HEK293 (cell line): ENCODE data around the gene TPR.

ENCODE experiments used
- FEZF1 ChIP-seq: fragments of 450-650 bp; formaldehyde crosslinking; IDR thresholded peaks from 2 replicates; pipeline ENCODE4 v1.5.1; 2016; ENCODE audit warnings: missing biosample characterization, missing genetic modification characterization
- GLIS1 ChIP-seq: fragments of 450-650 bp; formaldehyde crosslinking; IDR thresholded peaks from 2 replicates; pipeline ENCODE4 v1.5.1; 2016; ENCODE audit warnings: missing biosample characterization, missing genetic modification characterization
- HIC1 ChIP-seq: fragments of 450-650 bp; formaldehyde crosslinking; IDR thresholded peaks from 2 replicates; pipeline ENCODE4 v1.5.1; 2016; ENCODE audit warnings: missing biosample characterization, missing genetic modification characterization
- HOXC10 ChIP-seq: sonication (generic); formaldehyde crosslinking; IDR thresholded peaks from 2 replicates; pipeline ENCODE4 v1.8.1; 2023; ENCODE audit warnings: mild to moderate bottlenecking, missing genetic modification reagents
- PRDM6 ChIP-seq: fragments of 450-650 bp; formaldehyde crosslinking; IDR thresholded peaks from 2 replicates; pipeline ENCODE4 v1.5.1; 2017; ENCODE audit warnings: missing biosample characterization, missing genetic modification characterization
- ZIC2 ChIP-seq: fragments of 450-650 bp; formaldehyde crosslinking; IDR thresholded peaks from 2 replicates; pipeline ENCODE4 v1.5.1; 2016; ENCODE audit warnings: missing biosample characterization, missing genetic modification characterization
- ZNF121 ChIP-seq: fragments of 450-650 bp; formaldehyde crosslinking; IDR thresholded peaks from 2 replicates; pipeline ENCODE4 v1.5.1; 2016; ENCODE audit warnings: missing biosample characterization, missing genetic modification characterization
- ZNF146 ChIP-seq: fragments of 450-650 bp; formaldehyde crosslinking; IDR thresholded peaks from 2 replicates; pipeline ENCODE4 v1.5.1; 2016; ENCODE audit warnings: missing biosample characterization, missing genetic modification characterization
- ZNF157 ChIP-seq: fragments of 450-650 bp; formaldehyde crosslinking; IDR thresholded peaks from 2 replicates; pipeline ENCODE4 v1.5.1; 2016; ENCODE audit warnings: missing biosample characterization, missing genetic modification characterization
- ZNF2 ChIP-seq: fragments of 450-650 bp; formaldehyde crosslinking; IDR thresholded peaks from 2 replicates; pipeline ENCODE4 v1.5.1; 2016; ENCODE audit warnings: missing biosample characterization, missing genetic modification characterization
- ZNF211 ChIP-seq: fragments of 450-650 bp; formaldehyde crosslinking; IDR thresholded peaks from 2 replicates; pipeline ENCODE4 v1.5.1; 2016; ENCODE audit warnings: low read depth, missing biosample characterization, missing genetic modification characterization
- ZNF223 ChIP-seq: fragments of 450-650 bp; formaldehyde crosslinking; IDR thresholded peaks from 2 replicates; pipeline ENCODE4 v1.5.1; 2016; ENCODE audit warnings: missing biosample characterization, missing genetic modification characterization
- ZNF23 ChIP-seq: fragments of 450-650 bp; formaldehyde crosslinking; IDR thresholded peaks from 2 replicates; pipeline ENCODE4 v1.5.1; 2016; ENCODE audit warnings: missing biosample characterization, missing genetic modification characterization, borderline replicate concordance
- ZNF26 ChIP-seq: fragments of 450-650 bp; formaldehyde crosslinking; IDR thresholded peaks from 2 replicates; pipeline ENCODE4 v1.5.1; 2016; ENCODE audit warnings: missing biosample characterization, missing genetic modification characterization
- ZNF37A ChIP-seq: fragments of 450-650 bp; IDR thresholded peaks from 2 replicates; pipeline ENCODE4 v1.5.1; 2018; ENCODE audit warnings: missing biosample characterization, missing genetic modification characterization
- ZNF48 ChIP-seq: fragments of 450-650 bp; formaldehyde crosslinking; IDR thresholded peaks from 2 replicates; pipeline ENCODE4 v1.5.1; 2016; ENCODE audit warnings: missing biosample characterization, missing genetic modification characterization
- ZNF530 ChIP-seq: fragments of 450-650 bp; formaldehyde crosslinking; IDR thresholded peaks from 2 replicates; pipeline ENCODE4 v1.5.1; 2016; ENCODE audit warnings: low read depth, missing biosample characterization, missing genetic modification characterization
- ZNF549 ChIP-seq: fragments of 450-650 bp; IDR thresholded peaks from 2 replicates; pipeline ENCODE4 v1.5.1; 2018; ENCODE audit warnings: missing biosample characterization, missing genetic modification characterization, mild to moderate bottlenecking, inconsistent platforms, moderate library complexity
- ZNF555 ChIP-seq: fragments of 450-650 bp; formaldehyde crosslinking; conservative IDR thresholded peaks from 2 replicates; pipeline ENCODE4 v1.5.1; 2017; ENCODE audit warnings: missing biosample characterization, mild to moderate bottlenecking, missing genetic modification characterization, inconsistent platforms
- ZNF560 ChIP-seq: fragments of 450-650 bp; formaldehyde crosslinking; IDR thresholded peaks from 2 replicates; pipeline ENCODE4 v1.5.1; 2017; ENCODE audit warnings: missing biosample characterization, missing genetic modification characterization, borderline replicate concordance
- ZNF596 ChIP-seq: fragments of 450-650 bp; IDR thresholded peaks from 2 replicates; pipeline ENCODE4 v1.5.0; 2018; ENCODE audit warnings: missing biosample characterization, mild to moderate bottlenecking, missing genetic modification characterization, moderate library complexity
- ZNF600 ChIP-seq: fragments of 450-650 bp; formaldehyde crosslinking; IDR thresholded peaks from 2 replicates; pipeline ENCODE4 v1.5.1; 2016; ENCODE audit warnings: missing biosample characterization, missing genetic modification characterization
- ZNF624 ChIP-seq: fragments of 450-650 bp; formaldehyde crosslinking; IDR thresholded peaks from 2 replicates; pipeline ENCODE4 v1.5.1; 2017; ENCODE audit warnings: missing biosample characterization, missing genetic modification characterization
- ZNF626 ChIP-seq: fragments of 450-650 bp; sonication (Bioruptor Pico); formaldehyde crosslinking; IDR thresholded peaks from 2 replicates; pipeline ENCODE4 v1.5.1; 2018; ENCODE audit warnings: missing biosample characterization, missing genetic modification characterization, inconsistent platforms
- ZNF639 ChIP-seq: fragments of 450-650 bp; formaldehyde crosslinking; IDR thresholded peaks from 2 replicates; pipeline ENCODE4 v1.5.1; 2016; ENCODE audit warnings: missing biosample characterization, missing genetic modification characterization
- ZNF704 ChIP-seq: fragments of 450-650 bp; formaldehyde crosslinking; IDR thresholded peaks from 2 replicates; pipeline ENCODE4 v1.5.1; 2016; ENCODE audit warnings: missing biosample characterization, missing genetic modification characterization
- ZNF76 ChIP-seq: fragments of 450-650 bp; formaldehyde crosslinking; IDR thresholded peaks from 2 replicates; pipeline ENCODE4; 2016; ENCODE audit warnings: low read depth, missing biosample characterization, missing genetic modification characterization, borderline replicate concordance
- ZNF776 ChIP-seq: fragments of 450-650 bp; formaldehyde crosslinking; IDR thresholded peaks from 2 replicates; pipeline ENCODE4 v1.5.0; 2017; ENCODE audit warnings: missing biosample characterization, missing genetic modification characterization, borderline replicate concordance
- ZNF777 ChIP-seq: fragments of 450-650 bp; formaldehyde crosslinking; IDR thresholded peaks from 2 replicates; pipeline ENCODE4 v1.5.1; 2017; ENCODE audit warnings: missing biosample characterization, missing genetic modification characterization, borderline replicate concordance
- ZNF792 ChIP-seq: fragments of 450-650 bp; formaldehyde crosslinking; IDR thresholded peaks from 2 replicates; pipeline ENCODE4 v1.5.1; 2016; ENCODE audit warnings: missing biosample characterization, missing genetic modification characterization
- ZSCAN5A ChIP-seq: fragments of 450-650 bp; formaldehyde crosslinking; IDR thresholded peaks from 2 replicates; pipeline ENCODE4 v1.5.1; 2016; ENCODE audit warnings: missing biosample characterization, missing genetic modification characterization
- ZXDB ChIP-seq: fragments of 450-650 bp; formaldehyde crosslinking; IDR thresholded peaks from 2 replicates; pipeline ENCODE4 v1.5.1; 2016; ENCODE audit warnings: missing biosample characterization, missing genetic modification characterization

The TPR gene

GRCh38 chr1:186375152-186375928 lies at the start of gene TPR, which contains the start of gene ODR4 (continued):
- TF ChIP-seq ZNF792 (tag by site-specific recombination) (no peak), FEZF1 (no peak), ZNF37A (tag by site-specific recombination) (no peak), ZIC2 (tag by site-specific recombination) (peak; percentile 81), ZNF560 (tag by site-specific recombination) (no peak), ZNF600 (tag by site-specific recombination) (no peak), ZNF48 (no peak), ZNF223 (tag by site-specific recombination) (no peak), ZNF76 (peak; percentile 90), ZNF776 (tag by site-specific recombination) (no peak), ZNF639 (peak; percentile 94), ZNF549 (tag by site-specific recombination) (no peak), ZNF157 (tag by site-specific recombination) (no peak), ZXDB (tag by site-specific recombination) (peak; percentile 95), ZNF624 (tag by site-specific recombination) (no peak), ZNF2 (peak; percentile 92), ZNF555 (tag by site-specific recombination) (no peak), ZNF626 (tag by site-specific recombination) (no peak), ZNF704 (tag by site-specific recombination) (no peak), ZSCAN5A (tag by site-specific recombination) (0 out of 2 replicates have a peak, but pooled peaks have one; percentile 45), ZNF530 (tag by site-specific recombination) (no peak), ZNF26 (tag by site-specific recombination) (no peak), ZNF777 (tag by site-specific recombination) (no peak), HOXC10 (no peak), ZNF596 (no peak), ZNF146 (0 out of 2 replicates have a peak, but pooled peaks have one; percentile 3), HIC1 (tag by site-specific recombination) (peak; percentile 91), ZNF23 (no peak), ZNF121 (tag by site-specific recombination) (peak; percentile 65; the same call in 1 of the 2 replicates), ZNF211 (tag by site-specific recombination) (no peak), PRDM6 (tag by site-specific recombination) (no peak; the same call in 1 of the 2 replicates), GLIS1 (tag by site-specific recombination) (peak; percentile 87)
